Measurements from ENCODE around the gene RUNX3. TPM values are rescaled to one million over a fixed set of nuclear protein-coding genes. Genes with fewer than 3 reads are reported as not detected.

RUNX3 gene
- total RNA-seq, 2 experiments from 2014 or later: 12.2 to 39.5 TPM

DNA sequence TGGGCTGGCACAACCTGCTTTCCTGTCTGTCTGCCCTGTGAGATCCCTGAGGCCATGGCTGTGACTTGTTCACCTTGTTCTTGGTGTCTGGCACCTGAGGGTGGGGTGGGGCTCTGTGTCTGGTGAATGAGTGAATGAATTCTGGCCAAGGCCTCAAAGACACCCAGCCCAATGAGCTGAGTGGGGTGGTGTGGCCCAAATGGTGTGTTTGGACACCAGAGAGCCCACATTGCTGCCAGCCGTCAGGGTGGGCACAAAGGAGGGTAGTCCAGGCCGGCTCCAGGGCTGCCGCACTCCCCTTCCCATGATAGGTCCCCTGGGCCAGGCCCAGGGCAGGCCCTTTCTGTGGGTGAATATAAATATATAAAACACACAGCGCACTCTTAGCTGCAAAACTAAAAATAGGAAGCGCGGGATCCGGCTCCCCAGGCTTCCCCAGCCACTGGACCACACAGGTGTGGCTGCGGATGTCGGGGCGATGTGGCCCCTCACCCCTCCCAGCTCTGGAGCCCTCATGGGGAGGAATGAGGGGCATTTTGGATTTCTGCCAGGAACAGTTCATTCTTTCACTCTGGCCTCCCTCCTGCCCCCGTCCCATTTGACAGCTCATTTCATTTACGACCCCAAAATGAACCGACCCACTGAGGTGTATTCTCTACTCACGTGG, 33.3 kb downstream of the RUNX3 start:
- Histone ChIP-seq H3K4me1 (ENCODE audit: insufficient read depth, low read length, poor library complexity, severe bottlenecking) (no peaks in the 10 kb centered on the region), H3K9me2 (ENCODE audit: insufficient read depth, low read length) (no peaks in the 10 kb centered on the region), H3K4me2 (ENCODE audit: low read length) (no peak overlapping the region), H3K27ac (ENCODE audit: low read depth, low read length, poor library complexity, severe bottlenecking) (no peak overlapping the region), H3K4me3 (ENCODE audit: low read depth, low read length, poor library complexity, severe bottlenecking) (no peak overlapping the region), H4K20me1 (ENCODE audit: insufficient read depth, low read length) (no peaks in the 10 kb centered on the region), H3K79me2 (ENCODE audit: insufficient read depth, low read depth, low read length) (no peaks in the 10 kb centered on the region), H3K9me3 (ENCODE audit: low read length) (no peaks in the 10 kb centered on the region), H3K36me3 (ENCODE audit: insufficient read depth, low read length) (peaks cover 6% of the 10 kb centered on the region; the same call in 1 of the 2 replicates), H2AFZ (ENCODE audit: low read length) (no peak overlapping the region)
- TF ChIP-seq EZH2phosphoT487 (IDR thresholded peaks at IDR 0.05; ENCODE audit: borderline replicate concordance, low read depth, low read length): no peak
- TF ChIP-seq, protein P1, sequence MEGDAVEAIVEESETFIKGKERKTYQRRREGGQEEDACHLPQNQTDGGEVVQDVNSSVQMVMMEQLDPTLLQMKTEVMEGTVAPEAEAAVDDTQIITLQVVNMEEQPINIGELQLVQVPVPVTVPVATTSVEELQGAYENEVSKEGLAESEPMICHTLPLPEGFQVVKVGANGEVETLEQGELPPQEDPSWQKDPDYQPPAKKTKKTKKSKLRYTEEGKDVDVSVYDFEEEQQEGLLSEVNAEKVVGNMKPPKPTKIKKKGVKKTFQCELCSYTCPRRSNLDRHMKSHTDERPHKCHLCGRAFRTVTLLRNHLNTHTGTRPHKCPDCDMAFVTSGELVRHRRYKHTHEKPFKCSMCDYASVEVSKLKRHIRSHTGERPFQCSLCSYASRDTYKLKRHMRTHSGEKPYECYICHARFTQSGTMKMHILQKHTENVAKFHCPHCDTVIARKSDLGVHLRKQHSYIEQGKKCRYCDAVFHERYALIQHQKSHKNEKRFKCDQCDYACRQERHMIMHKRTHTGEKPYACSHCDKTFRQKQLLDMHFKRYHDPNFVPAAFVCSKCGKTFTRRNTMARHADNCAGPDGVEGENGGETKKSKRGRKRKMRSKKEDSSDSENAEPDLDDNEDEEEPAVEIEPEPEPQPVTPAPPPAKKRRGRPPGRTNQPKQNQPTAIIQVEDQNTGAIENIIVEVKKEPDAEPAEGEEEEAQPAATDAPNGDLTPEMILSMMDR (conservative IDR thresholded peaks at IDR 0.05; ENCODE audit: low read length): no peak
- ChIA-PET CTCF (ENCODE audit: unreplicated experiment) (no interaction called here), POLR2A (no interaction called here)
- intact Hi-C loops (cut with micrococcal nuclease; ENCODE audit: unreplicated experiment): no loop called here
- DNase-seq (ENCODE audit: low spot score): no peak
- BruUV-seq (replicated peaks): no TSS peak

DNA sequence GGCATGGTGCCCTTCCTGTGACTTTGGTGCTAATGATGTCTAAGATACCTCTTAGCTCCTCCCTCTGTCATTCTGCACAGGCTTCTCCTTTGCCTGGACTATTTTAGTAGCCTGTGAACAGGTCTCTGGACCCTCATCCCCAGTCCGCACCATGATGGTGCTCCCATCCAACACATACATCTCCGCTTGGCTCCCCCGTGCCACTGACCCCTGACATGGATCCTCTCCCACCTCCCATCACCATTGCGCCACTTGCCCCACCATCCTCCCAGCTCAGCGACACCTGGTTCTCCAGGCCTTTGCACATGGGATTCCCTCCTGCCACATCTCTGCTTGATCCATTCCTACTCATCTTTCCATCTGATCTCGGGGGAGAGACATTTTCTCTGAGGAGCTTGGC, 33.9 kb downstream of the RUNX3 start:
- CTCF ChIA-PET (ENCODE audit: unreplicated experiment): no interaction called here
- TF ChIP-seq, protein P1 (conservative IDR thresholded peaks at IDR 0.05; ENCODE audit: low read length): no peak
- no peak for TF ChIP-seq EZH2phosphoT487 (IDR thresholded peaks at IDR 0.05; ENCODE audit: borderline replicate concordance, low read depth, low read length)
- intact Hi-C loops (cut with micrococcal nuclease; ENCODE audit: unreplicated experiment): no loop called here

DNA sequence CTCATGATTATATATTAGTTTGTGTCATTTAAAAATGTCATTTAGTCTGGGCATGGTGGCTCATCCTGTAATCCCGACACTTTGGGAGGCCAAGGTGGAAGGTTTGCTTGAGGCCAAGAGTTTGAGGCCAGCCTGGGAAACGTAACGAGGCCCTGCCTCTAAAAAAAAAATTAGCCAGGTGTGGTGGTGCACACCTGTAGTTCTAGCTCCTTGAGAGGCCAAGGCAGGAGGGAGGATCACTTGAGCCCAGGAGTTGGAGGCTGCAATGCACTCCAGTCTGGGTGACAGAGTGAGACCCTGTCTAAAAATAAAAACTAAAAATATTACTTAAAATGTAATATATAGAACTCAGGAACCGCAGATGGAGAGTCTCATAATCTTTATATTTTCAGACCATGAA, 34.6 kb downstream of the RUNX3 start:
- Histone ChIP-seq H3K27ac (ENCODE audit: low read depth, low read length, poor library complexity, severe bottlenecking) (no peak overlapping the region), H3K4me1 (ENCODE audit: insufficient read depth, low read length, poor library complexity, severe bottlenecking) (no peaks in the 10 kb centered on the region), H3K4me2 (ENCODE audit: low read length) (no peak overlapping the region), H2AFZ (ENCODE audit: low read length) (no peak overlapping the region), H3K9me3 (ENCODE audit: low read length) (no peaks in the 10 kb centered on the region), H3K9me2 (ENCODE audit: insufficient read depth, low read length) (no peaks in the 10 kb centered on the region), H3K36me3 (ENCODE audit: insufficient read depth, low read length) (no peaks in the 10 kb centered on the region; the same call in 1 of the 2 replicates), H4K20me1 (ENCODE audit: insufficient read depth, low read length) (no peaks in the 10 kb centered on the region), H3K79me2 (ENCODE audit: insufficient read depth, low read depth, low read length) (no peaks in the 10 kb centered on the region), H3K4me3 (ENCODE audit: low read depth, low read length, poor library complexity, severe bottlenecking) (no peak overlapping the region)
- ChIA-PET CTCF (ENCODE audit: unreplicated experiment) (no interaction called here), POLR2A (no interaction called here)
- no TSS peak for BruUV-seq (replicated peaks)
- no peak for TF ChIP-seq EZH2phosphoT487 (IDR thresholded peaks at IDR 0.05; ENCODE audit: borderline replicate concordance, low read depth, low read length)
- TF ChIP-seq, protein P1 (conservative IDR thresholded peaks at IDR 0.05; ENCODE audit: low read length): no peak
- DNase-seq (ENCODE audit: low spot score): no peak
- intact Hi-C loops (cut with micrococcal nuclease; ENCODE audit: unreplicated experiment): no loop called here

More for the DNA sequence above, 33.9 kb downstream of the RUNX3 start:
- H3K4me3 ChIP-seq (ENCODE audit: low read depth, low read length, poor library complexity, severe bottlenecking): no peak overlapping the region
- H3K4me1 ChIP-seq (ENCODE audit: insufficient read depth, low read length, poor library complexity, severe bottlenecking): no peaks in the 10 kb centered on the region
- no peaks in the 10 kb centered on the region for H4K20me1 ChIP-seq (ENCODE audit: insufficient read depth, low read length)
- H3K27ac ChIP-seq (ENCODE audit: low read depth, low read length, poor library complexity, severe bottlenecking): no peak overlapping the region
- no TSS peak for BruUV-seq (replicated peaks)
- DNase-seq (ENCODE audit: low spot score): no peak
- H3K4me2 ChIP-seq (ENCODE audit: low read length): no peak overlapping the region
- H3K9me2 ChIP-seq (ENCODE audit: insufficient read depth, low read length): no peaks in the 10 kb centered on the region
- peaks cover under 1% of the 10 kb centered on the region; the same call in 1 of the 2 replicates for H3K36me3 ChIP-seq (ENCODE audit: insufficient read depth, low read length)
- POLR2A ChIA-PET: no interaction called here
- H3K9me3 ChIP-seq (ENCODE audit: low read length): no peaks in the 10 kb centered on the region
- H2AFZ ChIP-seq (ENCODE audit: low read length): no peak overlapping the region
- H3K79me2 ChIP-seq (ENCODE audit: insufficient read depth, low read depth, low read length): no peaks in the 10 kb centered on the region
